ENCODE measurements around the gene LCNL1. TPM values are rescaled to one million over a fixed set of nuclear protein-coding genes. Genes with fewer than 3 reads are reported as not detected.

Gene LCNL1
- total RNA-seq, 1 experiment from 2014 or later = 0.82 TPM

DNA sequence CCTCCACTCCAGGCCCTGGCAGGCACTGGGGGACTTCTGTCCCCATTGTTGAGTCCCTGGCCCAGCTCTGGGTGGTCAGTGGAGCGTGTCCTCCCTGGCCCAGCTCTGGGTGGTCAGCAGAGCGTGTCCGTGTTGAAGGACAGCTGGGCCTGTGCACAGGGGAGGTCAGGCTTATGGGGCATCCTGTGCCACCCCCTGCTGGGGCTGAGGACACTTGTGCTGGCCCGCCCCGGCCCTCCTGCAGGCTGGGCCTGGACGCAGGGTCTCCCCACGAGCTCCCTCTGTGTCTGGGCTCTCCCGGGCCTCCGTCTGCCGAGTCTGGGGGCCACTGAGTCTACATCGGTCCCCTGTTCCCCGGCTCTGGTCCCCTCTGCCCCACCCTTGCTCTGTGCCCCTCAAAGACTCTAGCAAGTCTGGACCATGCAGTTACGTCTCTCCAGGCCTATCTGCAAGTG, 25.1 kb downstream of the LCNL1 start:
- no peak for DNase-seq (ENCODE audit: low read depth, low spot score)
- H3K27me3 ChIP-seq (ENCODE audit: control insufficient read depth, insufficient read depth, low read length) = no peaks in the 10 kb centered on the region
- H3K27ac ChIP-seq (ENCODE audit: low read length) = no peak overlapping the region
- no TSS peak for BruUV-seq (replicated peaks)
- no peaks in the 10 kb centered on the region for H3K4me1 ChIP-seq (ENCODE audit: control insufficient read depth, insufficient read depth, low read length)
- TF ChIP-seq SIN3A (IDR thresholded peaks at IDR 0.05; ENCODE audit: borderline replicate concordance, insufficient read depth, low read depth, low read length) = no peak
- TF ChIP-seq, protein P1, sequence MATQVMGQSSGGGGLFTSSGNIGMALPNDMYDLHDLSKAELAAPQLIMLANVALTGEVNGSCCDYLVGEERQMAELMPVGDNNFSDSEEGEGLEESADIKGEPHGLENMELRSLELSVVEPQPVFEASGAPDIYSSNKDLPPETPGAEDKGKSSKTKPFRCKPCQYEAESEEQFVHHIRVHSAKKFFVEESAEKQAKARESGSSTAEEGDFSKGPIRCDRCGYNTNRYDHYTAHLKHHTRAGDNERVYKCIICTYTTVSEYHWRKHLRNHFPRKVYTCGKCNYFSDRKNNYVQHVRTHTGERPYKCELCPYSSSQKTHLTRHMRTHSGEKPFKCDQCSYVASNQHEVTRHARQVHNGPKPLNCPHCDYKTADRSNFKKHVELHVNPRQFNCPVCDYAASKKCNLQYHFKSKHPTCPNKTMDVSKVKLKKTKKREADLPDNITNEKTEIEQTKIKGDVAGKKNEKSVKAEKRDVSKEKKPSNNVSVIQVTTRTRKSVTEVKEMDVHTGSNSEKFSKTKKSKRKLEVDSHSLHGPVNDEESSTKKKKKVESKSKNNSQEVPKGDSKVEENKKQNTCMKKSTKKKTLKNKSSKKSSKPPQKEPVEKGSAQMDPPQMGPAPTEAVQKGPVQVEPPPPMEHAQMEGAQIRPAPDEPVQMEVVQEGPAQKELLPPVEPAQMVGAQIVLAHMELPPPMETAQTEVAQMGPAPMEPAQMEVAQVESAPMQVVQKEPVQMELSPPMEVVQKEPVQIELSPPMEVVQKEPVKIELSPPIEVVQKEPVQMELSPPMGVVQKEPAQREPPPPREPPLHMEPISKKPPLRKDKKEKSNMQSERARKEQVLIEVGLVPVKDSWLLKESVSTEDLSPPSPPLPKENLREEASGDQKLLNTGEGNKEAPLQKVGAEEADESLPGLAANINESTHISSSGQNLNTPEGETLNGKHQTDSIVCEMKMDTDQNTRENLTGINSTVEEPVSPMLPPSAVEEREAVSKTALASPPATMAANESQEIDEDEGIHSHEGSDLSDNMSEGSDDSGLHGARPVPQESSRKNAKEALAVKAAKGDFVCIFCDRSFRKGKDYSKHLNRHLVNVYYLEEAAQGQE (IDR thresholded peaks at IDR 0.05; ENCODE audit: insufficient read depth in 1 of 2, low read depth in 2 of 2, low read length in 1 of 2) = no peak
- no peak for TF ChIP-seq TCF7L2 (IDR thresholded peaks at IDR 0.05; ENCODE audit: low read depth, low read length)
- no peak for TF ChIP-seq CTCF (IDR thresholded peaks at IDR 0.05)
- no peak for TF ChIP-seq POLR2AphosphoS5 (IDR thresholded peaks at IDR 0.05; ENCODE audit: low read depth, low read length)
- H3K36me3 ChIP-seq (ENCODE audit: control insufficient read depth, insufficient read depth, low read length) = no peaks in the 10 kb centered on the region
- no peaks in the 10 kb centered on the region for H3K9me3 ChIP-seq (ENCODE audit: control insufficient read depth, insufficient read depth, low read depth, low read length)
- in situ Hi-C loops (cut with HindIII; ENCODE audit: low pct_unique_long_range_greater_than_20kb, low sequenced_read_pairs) (no loop called here), intact Hi-C loops (cut with micrococcal nuclease; ENCODE audit: unreplicated experiment) (no loop called here)
- ChIA-PET POLR2A (no interaction called here), CTCF (no interaction called here)
- H3K4me3 ChIP-seq (ENCODE audit: low read depth in 2 of 2, low read length in 2 of 2) = no peak overlapping the region
- ATAC-seq = peak; percentile 35; the same call in 1 of the 2 replicates

GRCh38 chr9:137008312-137008711, 25.5 kb downstream of the LCNL1 start:
- Histone ChIP-seq H3K4me1 (ENCODE audit: control insufficient read depth, insufficient read depth, low read length) (no peaks in the 10 kb centered on the region), H3K36me3 (ENCODE audit: control insufficient read depth, insufficient read depth, low read length) (no peaks in the 10 kb centered on the region), H3K9me3 (ENCODE audit: control insufficient read depth, insufficient read depth, low read depth, low read length) (no peaks in the 10 kb centered on the region), H3K4me3 (ENCODE audit: low read depth in 2 of 2, low read length in 2 of 2) (no peak overlapping the region), H3K27me3 (ENCODE audit: control insufficient read depth, insufficient read depth, low read length) (no peaks in the 10 kb centered on the region), H3K27ac (ENCODE audit: low read length) (no peak overlapping the region)
- BruUV-seq (replicated peaks) = no TSS peak
- TF ChIP-seq TCF7L2 (IDR thresholded peaks at IDR 0.05; ENCODE audit: low read depth, low read length) (no peak), SIN3A (IDR thresholded peaks at IDR 0.05; ENCODE audit: borderline replicate concordance, insufficient read depth, low read depth, low read length) (no peak), CTCF (IDR thresholded peaks at IDR 0.05) (no peak), POLR2AphosphoS5 (IDR thresholded peaks at IDR 0.05; ENCODE audit: low read depth, low read length) (no peak)
- TF ChIP-seq, protein P1 (IDR thresholded peaks at IDR 0.05; ENCODE audit: insufficient read depth in 1 of 2, low read depth in 2 of 2, low read length in 1 of 2) = no peak
- in situ Hi-C loops (cut with HindIII; ENCODE audit: low pct_unique_long_range_greater_than_20kb, low sequenced_read_pairs) (no loop called here), intact Hi-C loops (cut with micrococcal nuclease; ENCODE audit: unreplicated experiment) (no loop called here)
- no peak for DNase-seq (ENCODE audit: low read depth, low spot score)
- CTCF ChIA-PET = no interaction called here
- ATAC-seq = no peak
- POLR2A ChIA-PET = no interaction called here

All from Panc1 (cell line).